ENCODE results near the gene DEDD. TPM values are rescaled to one million over a fixed set of nuclear protein-coding genes. Genes with fewer than 3 reads are reported as not detected.

DEDD gene
- total and polyA plus RNA-seq, 5 donors from 2014 or later: 39.5 to 46.4 (median 41.5) TPM

DNA sequence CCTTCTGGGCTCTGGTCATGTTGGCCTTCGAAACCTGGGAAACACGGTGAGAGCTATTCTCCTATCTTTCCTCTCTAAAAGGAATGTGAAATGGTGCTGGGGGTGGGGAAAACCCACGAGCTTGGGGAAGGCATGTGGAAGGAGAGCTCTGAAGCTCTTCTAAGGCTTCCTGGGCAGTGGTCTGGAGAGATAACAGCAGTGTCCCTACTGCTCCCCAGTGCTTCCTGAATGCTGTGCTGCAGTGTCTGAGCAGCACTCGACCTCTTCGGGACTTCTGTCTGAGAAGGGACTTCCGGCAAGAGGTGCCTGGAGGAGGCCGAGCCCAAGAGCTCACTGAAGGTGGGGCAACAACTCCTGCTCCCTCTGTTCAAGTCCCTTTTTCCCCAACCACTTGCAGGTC lies 29.6 kb upstream of the DEDD start:
- Histone ChIP-seq H3K27me3 (ENCODE audit: control insufficient read depth, insufficient read depth, low read length) (no peaks in the 10 kb centered on the region), H3K27ac (ENCODE audit: insufficient read depth, low read length, poor library complexity, severe bottlenecking) (no peak overlapping the region), H3K4me3 (ENCODE audit: low read depth, low read length) (no peak overlapping the region), H3K36me3 (ENCODE audit: control insufficient read depth, insufficient read depth, low read length) (peaks cover 32% of the 10 kb centered on the region), H3K4me1 (ENCODE audit: control insufficient read depth, insufficient read depth, low read length, poor library complexity, severe bottlenecking) (peaks cover 49% of the 10 kb centered on the region), H3K9me3 (ENCODE audit: control insufficient read depth in 2 of 2, low read length in 2 of 2) (no peaks in the 10 kb centered on the region)
- no peaks in the 10 kb centered on the region for H3K9me3 Mint-ChIP-seq
- peaks cover 22 to 81% (median 50%) of the 10 kb centered on the region in 4 donors for H3K4me1 Mint-ChIP-seq
- peak overlapping the region in 1 of 3 donors; percentile 46 for H3K27ac Mint-ChIP-seq
- peak overlapping the region in 3 of 4 donors; percentile 38 to 91 (median 39) for H3K4me3 Mint-ChIP-seq
- H3K27me3 Mint-ChIP-seq: no peaks in the 10 kb centered on the region
- ATAC-seq (ENCODE audit: low read depth in 2 of 2) (no peak), DNase-seq (no peak)
- H3K36me3 Mint-ChIP-seq: peaks cover 44% of the 10 kb centered on the region

DNA sequence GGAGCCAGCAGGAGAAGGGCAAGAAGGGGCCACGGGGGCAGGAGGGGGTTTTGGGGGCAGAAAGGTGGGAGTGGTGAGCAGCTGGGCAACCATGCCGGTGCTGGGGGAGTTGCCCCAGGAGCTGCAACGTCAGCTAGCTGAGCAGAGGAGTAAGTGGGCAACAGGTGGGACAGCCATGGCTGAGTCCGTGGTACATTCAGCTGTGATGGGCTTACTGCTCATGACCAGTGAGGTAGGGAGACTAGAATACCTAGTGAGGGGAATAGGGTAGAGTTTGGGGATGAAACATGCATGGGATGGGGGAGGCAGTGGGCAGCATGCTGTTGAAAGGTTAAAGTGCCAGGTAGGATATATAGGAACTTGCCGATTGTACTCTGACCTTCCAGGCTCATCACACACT lies 29.2 kb upstream of the DEDD start:
- Mint-ChIP-seq H3K27me3 (no peaks in the 10 kb centered on the region), H3K9me3 (no peaks in the 10 kb centered on the region), H3K4me1 (peaks cover 25 to 78% (median 50%) of the 10 kb centered on the region in 4 donors), H3K36me3 (peaks cover 47% of the 10 kb centered on the region), H3K4me3 (peak overlapping the region; percentile 38 to 96 (median 65)), H3K27ac (peak overlapping the region in 1 of 3 donors; percentile 46)
- H3K27me3 ChIP-seq (ENCODE audit: control insufficient read depth, insufficient read depth, low read length): no peaks in the 10 kb centered on the region
- ATAC-seq (ENCODE audit: low read depth in 2 of 2) (no peak), DNase-seq (no peak)
- H3K9me3 ChIP-seq (ENCODE audit: control insufficient read depth in 2 of 2, low read length in 2 of 2): no peaks in the 10 kb centered on the region
- no peak overlapping the region for H3K4me3 ChIP-seq (ENCODE audit: low read depth, low read length)
- H3K36me3 ChIP-seq (ENCODE audit: control insufficient read depth, insufficient read depth, low read length): peaks cover 35% of the 10 kb centered on the region
- peaks cover 45% of the 10 kb centered on the region for H3K4me1 ChIP-seq (ENCODE audit: control insufficient read depth, insufficient read depth, low read length, poor library complexity, severe bottlenecking)
- no peak overlapping the region for H3K27ac ChIP-seq (ENCODE audit: insufficient read depth, low read length, poor library complexity, severe bottlenecking)

GRCh38 chr1:161160671-161161145 lies 28.2 kb upstream of the DEDD start:
- Histone ChIP-seq H3K9me3 (ENCODE audit: control insufficient read depth in 2 of 2, low read length in 2 of 2) (no peaks in the 10 kb centered on the region), H3K36me3 (ENCODE audit: control insufficient read depth, insufficient read depth, low read length) (peaks cover 35% of the 10 kb centered on the region), H3K4me3 (ENCODE audit: low read depth, low read length) (no peak overlapping the region), H3K27me3 (ENCODE audit: control insufficient read depth, insufficient read depth, low read length) (no peaks in the 10 kb centered on the region), H3K4me1 (ENCODE audit: control insufficient read depth, insufficient read depth, low read length, poor library complexity, severe bottlenecking) (peaks cover 37% of the 10 kb centered on the region), H3K27ac (ENCODE audit: insufficient read depth, low read length, poor library complexity, severe bottlenecking) (no peak overlapping the region)
- H3K9me3 Mint-ChIP-seq: no peaks in the 10 kb centered on the region
- H3K27ac Mint-ChIP-seq: no peak overlapping the region
- H3K4me1 Mint-ChIP-seq: peaks cover 21 to 73% (median 48%) of the 10 kb centered on the region in 4 donors
- no peak for DNase-seq
- H3K36me3 Mint-ChIP-seq: peaks cover 47% of the 10 kb centered on the region
- H3K4me3 Mint-ChIP-seq: peak overlapping the region; percentile 91 to 97 (median 95)
- H3K27me3 Mint-ChIP-seq: no peaks in the 10 kb centered on the region
- ATAC-seq (ENCODE audit: low read depth in 2 of 2): no peak

- H3K9me3 ChIP-seq (ENCODE audit: control insufficient read depth in 2 of 2, low read length in 2 of 2): no peaks in the 10 kb centered on the region
- H3K27me3 ChIP-seq (ENCODE audit: control insufficient read depth, insufficient read depth, low read length): no peaks in the 10 kb centered on the region
- H3K36me3 ChIP-seq (ENCODE audit: control insufficient read depth, insufficient read depth, low read length): peaks cover 35% of the 10 kb centered on the region
- H3K27ac ChIP-seq (ENCODE audit: insufficient read depth, low read length, poor library complexity, severe bottlenecking): peak overlapping the region; percentile 83
- Mint-ChIP-seq H3K4me3 (peak overlapping the region; percentile 91 to 97 (median 95)), H3K4me1 (peaks cover 29 to 74% (median 51%) of the 10 kb centered on the region in 4 donors), H3K9me3 (no peaks in the 10 kb centered on the region), H3K36me3 (peaks cover 43% of the 10 kb centered on the region), H3K27ac (peak overlapping the region; percentile 26 to 92 (median 83)), H3K27me3 (no peaks in the 10 kb centered on the region)
- ATAC-seq (ENCODE audit: low read depth in 2 of 2) (no peak), DNase-seq (peak in 1 of 3 donors; percentile 29)
- peak overlapping the region; percentile 94 for H3K4me3 ChIP-seq (ENCODE audit: low read depth, low read length)
- peaks cover 35% of the 10 kb centered on the region for H3K4me1 ChIP-seq (ENCODE audit: control insufficient read depth, insufficient read depth, low read length, poor library complexity, severe bottlenecking)
These were observed 27.4 kb upstream of the DEDD start for GRCh38 chr1:161159913-161160243.

- DNase-seq: peak; percentile 89 to 93 (median 91)
- H3K27ac Mint-ChIP-seq: peak within 1 kb of the TSS; percentile 92 to 97 (median 96)
- Histone ChIP-seq H3K4me3 (ENCODE audit: low read depth, low read length) (peak within 1 kb of the TSS; percentile 94), H3K27me3 (ENCODE audit: control insufficient read depth, insufficient read depth, low read length) (no peaks in the 10 kb centered on the region), H3K36me3 (ENCODE audit: control insufficient read depth, insufficient read depth, low read length) (peaks cover 33% of the 10 kb centered on the region), H3K4me1 (ENCODE audit: control insufficient read depth, insufficient read depth, low read length, poor library complexity, severe bottlenecking) (peaks cover 40% of the 10 kb centered on the region), H3K27ac (ENCODE audit: insufficient read depth, low read length, poor library complexity, severe bottlenecking) (peak within 1 kb of the TSS; percentile 83), H3K9me3 (ENCODE audit: control insufficient read depth in 2 of 2, low read length in 2 of 2) (no peaks in the 10 kb centered on the region)
- H3K9me3 Mint-ChIP-seq: no peaks in the 10 kb centered on the region
- H3K4me1 Mint-ChIP-seq: peaks cover 31 to 74% (median 52%) of the 10 kb centered on the region in 4 donors
- peak; percentile 89 to 91 for ATAC-seq (ENCODE audit: low read depth in 2 of 2)
- peaks cover 39% of the 10 kb centered on the region for H3K36me3 Mint-ChIP-seq
- no peaks in the 10 kb centered on the region for H3K27me3 Mint-ChIP-seq
- peak within 1 kb of the TSS; percentile 91 to 97 (median 95) for H3K4me3 Mint-ChIP-seq
These were observed 26.8 kb upstream of the DEDD start, which contains the start of gene USP21 for GRCh38 chr1:161159087-161159912. Gene USP21 (plus strand): TSS chr1:161159500. CDS start chr1:161160641, 1,141 bp downstream.

GRCh38 chr1:161158316-161159010 lies 26.0 kb upstream of the DEDD start:
- peak overlapping the region; percentile 83 for H3K27ac ChIP-seq (ENCODE audit: insufficient read depth, low read length, poor library complexity, severe bottlenecking)
- no peaks in the 10 kb centered on the region for H3K9me3 Mint-ChIP-seq
- H3K4me3 ChIP-seq (ENCODE audit: low read depth, low read length): peak overlapping the region; percentile 81
- H3K27ac Mint-ChIP-seq: peak overlapping the region; percentile 92 to 97 (median 96)
- H3K36me3 ChIP-seq (ENCODE audit: control insufficient read depth, insufficient read depth, low read length): peaks cover 32% of the 10 kb centered on the region
- H3K4me1 ChIP-seq (ENCODE audit: control insufficient read depth, insufficient read depth, low read length, poor library complexity, severe bottlenecking): peaks cover 41% of the 10 kb centered on the region
- DNase-seq (no peak), ATAC-seq (ENCODE audit: low read depth in 2 of 2) (no peak)
- H3K36me3 Mint-ChIP-seq: peaks cover 32% of the 10 kb centered on the region
- H3K4me3 Mint-ChIP-seq: peak overlapping the region; percentile 91 to 97 (median 95)
- no peaks in the 10 kb centered on the region for H3K27me3 ChIP-seq (ENCODE audit: control insufficient read depth, insufficient read depth, low read length)
- no peaks in the 10 kb centered on the region for H3K27me3 Mint-ChIP-seq
- no peaks in the 10 kb centered on the region for H3K9me3 ChIP-seq (ENCODE audit: control insufficient read depth in 2 of 2, low read length in 2 of 2)
- peaks cover 37 to 75% (median 56%) of the 10 kb centered on the region in 4 donors for H3K4me1 Mint-ChIP-seq

DNA sequence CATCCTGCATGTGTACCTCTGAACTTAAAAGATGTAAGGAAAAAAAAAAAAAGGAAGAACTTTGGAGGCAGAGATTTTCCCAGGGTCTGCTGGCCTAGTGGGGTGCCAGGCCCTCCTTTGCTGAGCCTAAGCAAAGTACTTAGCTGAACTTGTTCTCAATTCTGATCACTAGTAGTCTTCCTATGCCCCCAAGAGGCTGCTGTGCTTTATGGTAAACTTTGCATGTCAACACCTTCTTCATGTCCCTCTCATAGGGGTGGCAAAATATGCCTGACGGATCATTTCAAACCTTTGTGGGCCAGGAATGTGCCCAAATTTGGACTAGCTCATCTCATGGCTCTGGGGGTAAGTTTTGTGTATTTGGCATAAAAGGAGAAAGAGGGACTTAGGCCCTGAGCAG lies 25.4 kb upstream of the DEDD start:
- ATAC-seq (ENCODE audit: low read depth in 2 of 2) (no peak), DNase-seq (no peak)
- no peaks in the 10 kb centered on the region for H3K9me3 ChIP-seq (ENCODE audit: control insufficient read depth in 2 of 2, low read length in 2 of 2)
- no peak overlapping the region for H3K27ac ChIP-seq (ENCODE audit: insufficient read depth, low read length, poor library complexity, severe bottlenecking)
- H3K36me3 ChIP-seq (ENCODE audit: control insufficient read depth, insufficient read depth, low read length): peaks cover 27% of the 10 kb centered on the region
- H3K27me3 Mint-ChIP-seq: no peaks in the 10 kb centered on the region
- H3K4me3 ChIP-seq (ENCODE audit: low read depth, low read length): no peak overlapping the region
- H3K4me3 Mint-ChIP-seq: peak overlapping the region; percentile 91 to 97 (median 95)
- H3K36me3 Mint-ChIP-seq: peaks cover 27% of the 10 kb centered on the region
- no peaks in the 10 kb centered on the region for H3K27me3 ChIP-seq (ENCODE audit: control insufficient read depth, insufficient read depth, low read length)
- H3K27ac Mint-ChIP-seq: peak overlapping the region; percentile 49 to 96 (median 92)
- no peaks in the 10 kb centered on the region for H3K9me3 Mint-ChIP-seq
- peaks cover 38 to 74% (median 50%) of the 10 kb centered on the region in 4 donors for H3K4me1 Mint-ChIP-seq
- H3K4me1 ChIP-seq (ENCODE audit: control insufficient read depth, insufficient read depth, low read length, poor library complexity, severe bottlenecking): peaks cover 41% of the 10 kb centered on the region
